Erythroblast (primary cell): ENCODE results near the gene KCTD11.

ENCODE experiments used
- GATA1 ChIP-seq: IDR thresholded peaks from 2 replicates; pipeline ENCODE4 v1.6.1; 2011; ENCODE audit warnings: low read depth, mild to moderate bottlenecking, control low read depth, low read length, moderate library complexity
- POLR2A ChIP-seq: IDR thresholded peaks from 2 replicates; pipeline ENCODE4 v1.6.1; 2011; ENCODE audit warnings: mild to moderate bottlenecking, low read length

GRCh38 chr17:7325031-7325528, 26.9 kb upstream of the KCTD11 start:
- TF ChIP-seq POLR2A (no peak), GATA1 (no peak)
